ENCODE results near the gene CD93.

CD93 gene

GRCh38 chr20:23120261-23120660, 34.1 kb upstream of the CD93 start:
- no peak for DNase-seq (ENCODE audit: extremely low read depth, low read depth)
- no peak overlapping the region for H3K4me3 ChIP-seq (replicated peaks; ENCODE audit: low read depth, low read length)
- no peak for TF ChIP-seq CTCF (IDR thresholded peaks at IDR 0.05; ENCODE audit: low read depth, low read length, missing control alignments)

DNA sequence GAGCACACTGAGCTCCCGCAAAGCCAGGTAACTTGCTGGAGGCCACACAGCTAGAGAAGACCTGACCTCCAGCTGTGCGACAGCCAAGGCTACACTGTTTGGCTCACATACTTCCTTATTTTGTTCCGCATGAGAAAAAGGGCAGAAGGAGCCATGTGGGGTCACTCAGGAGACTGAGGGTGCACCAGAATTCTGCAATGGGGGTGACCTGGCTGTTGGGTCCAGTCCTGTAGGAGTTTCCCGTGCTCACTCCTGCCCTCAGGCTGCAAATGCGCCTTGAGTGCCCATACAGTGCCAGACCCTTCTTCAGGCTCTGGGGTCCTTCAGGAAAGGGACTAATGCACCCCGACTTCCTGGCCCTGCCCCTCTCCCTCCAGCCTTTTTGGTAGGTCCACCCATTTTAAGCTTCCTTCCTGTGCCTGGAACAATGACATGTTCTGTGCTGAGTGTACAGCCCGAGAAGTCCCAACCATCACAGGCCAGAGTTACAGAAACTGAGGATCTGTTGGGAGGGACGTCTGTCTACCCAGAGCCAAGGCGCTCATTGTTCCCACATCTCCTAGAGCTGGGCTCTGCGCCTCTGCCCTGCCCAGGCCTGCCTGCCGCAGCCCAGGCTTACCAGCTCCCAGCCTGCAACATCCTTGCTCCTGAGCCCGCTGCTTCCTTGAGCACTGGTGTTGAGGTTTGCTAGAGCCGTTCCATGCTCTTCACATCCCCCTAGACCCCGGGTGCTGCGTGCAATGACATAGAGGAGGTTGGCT, 33.5 kb upstream of the CD93 start:
- TF ChIP-seq CTCF (IDR thresholded peaks at IDR 0.05; ENCODE audit: low read depth, low read length, missing control alignments), result no peak
- DNase-seq (ENCODE audit: extremely low read depth, low read depth), result no peak
- H3K4me3 ChIP-seq (replicated peaks; ENCODE audit: low read depth, low read length), result no peak overlapping the region

- no peak for DNase-seq (ENCODE audit: extremely low read depth, low read depth)
- no peak overlapping the region for H3K4me3 ChIP-seq (replicated peaks; ENCODE audit: low read depth, low read length)
- no peak for TF ChIP-seq CTCF (IDR thresholded peaks at IDR 0.05; ENCODE audit: low read depth, low read length, missing control alignments)
Observed at GRCh38 chr20:23118766-23119165, 32.6 kb upstream of the CD93 start.

GRCh38 chr20:23118144-23118543, 32.0 kb upstream of the CD93 start:
- no peak for TF ChIP-seq CTCF (IDR thresholded peaks at IDR 0.05; ENCODE audit: low read depth, low read length, missing control alignments)
- H3K4me3 ChIP-seq (replicated peaks; ENCODE audit: low read depth, low read length), result no peak overlapping the region
- DNase-seq (ENCODE audit: extremely low read depth, low read depth), result no peak

DNA sequence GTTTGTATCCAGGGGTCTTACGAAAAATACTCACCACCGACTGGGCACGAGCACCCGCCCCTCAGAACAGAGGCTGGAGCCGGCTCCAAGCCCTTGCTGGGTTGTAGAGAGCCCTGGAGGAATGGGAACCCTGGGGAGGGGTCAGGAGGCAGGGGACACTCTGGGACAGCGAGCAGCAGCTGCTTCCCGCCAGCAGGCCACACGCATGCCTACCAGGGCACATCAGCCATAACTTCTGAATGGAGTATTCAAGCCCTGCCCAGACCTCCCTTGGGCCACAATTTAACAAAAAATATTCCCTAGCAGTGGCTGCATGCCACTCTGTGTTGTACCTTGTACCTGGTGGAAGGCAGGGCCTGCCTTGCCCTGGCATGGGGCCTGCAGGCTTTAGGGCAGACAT, 31.6 kb upstream of the CD93 start:
- no peak overlapping the region for H3K4me3 ChIP-seq (replicated peaks; ENCODE audit: low read depth, low read length)
- no peak for DNase-seq (ENCODE audit: extremely low read depth, low read depth)
- no peak for TF ChIP-seq CTCF (IDR thresholded peaks at IDR 0.05; ENCODE audit: low read depth, low read length, missing control alignments)

DNA sequence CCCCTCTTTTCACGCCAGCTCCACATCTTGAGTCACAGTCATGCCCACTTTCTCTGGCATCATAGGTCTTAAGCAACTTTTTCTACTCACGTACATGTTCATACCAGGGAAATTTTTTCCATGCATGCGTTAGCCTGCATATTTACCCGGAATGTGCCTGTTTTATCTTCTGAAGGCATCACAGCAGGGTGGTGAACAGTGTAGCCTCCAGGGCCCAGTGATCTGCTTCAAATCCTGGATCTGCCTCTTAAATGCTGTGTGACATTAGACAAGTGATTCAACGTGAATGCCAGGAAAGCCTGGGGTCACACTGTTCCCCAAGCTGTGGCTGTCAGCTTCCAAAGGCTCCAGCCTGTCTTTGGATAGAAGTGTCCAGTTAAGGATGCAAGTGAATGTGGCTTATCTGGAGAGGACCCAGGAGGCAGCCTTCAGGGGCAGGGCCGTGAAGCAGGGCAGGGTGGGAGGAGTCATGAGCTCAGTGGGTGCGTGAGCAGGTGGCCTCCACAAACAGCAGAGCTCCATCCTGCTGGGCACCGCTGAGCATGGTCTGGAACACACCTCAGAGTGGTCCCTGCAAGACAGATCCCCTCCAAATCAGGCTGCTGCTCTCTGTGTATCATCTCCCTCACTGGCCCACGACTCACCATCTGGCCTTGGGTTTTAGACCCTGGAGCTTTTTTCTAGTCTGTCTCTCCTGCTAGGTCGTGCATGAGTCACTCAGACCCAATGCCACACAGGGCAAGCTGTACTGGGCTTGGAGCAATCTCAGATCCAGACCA, 30.4 kb upstream of the CD93 start:
- H3K4me3 ChIP-seq (replicated peaks; ENCODE audit: low read depth, low read length), result no peak overlapping the region
- TF ChIP-seq CTCF (IDR thresholded peaks at IDR 0.05; ENCODE audit: low read depth, low read length, missing control alignments), result no peak
- DNase-seq (ENCODE audit: extremely low read depth, low read depth), result no peak

Data from HFF-Myc (cell line).